ENCODE results near the gene PKP4.

The PKP4 gene

DNA sequence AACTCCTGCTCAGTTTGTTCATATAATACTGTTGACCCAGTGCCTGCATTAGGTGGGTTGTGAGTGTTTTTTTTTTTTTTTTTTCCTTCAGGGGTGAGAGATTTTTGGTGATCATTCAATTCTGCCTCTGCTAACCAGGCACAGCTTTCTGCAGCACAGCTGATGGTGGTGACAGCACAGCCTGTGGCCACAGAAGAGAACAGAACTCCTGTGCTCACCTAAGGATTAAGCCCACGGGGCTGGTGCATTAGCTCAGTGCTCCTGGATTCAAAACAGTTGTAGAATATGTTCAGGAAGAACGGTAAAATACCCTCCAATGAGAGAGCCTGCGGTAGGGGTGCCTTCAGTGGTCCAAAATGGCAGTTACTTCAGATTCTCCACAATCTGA, 42.0 kb downstream of the PKP4 start:
- DNase-seq, result no peak

DNA sequence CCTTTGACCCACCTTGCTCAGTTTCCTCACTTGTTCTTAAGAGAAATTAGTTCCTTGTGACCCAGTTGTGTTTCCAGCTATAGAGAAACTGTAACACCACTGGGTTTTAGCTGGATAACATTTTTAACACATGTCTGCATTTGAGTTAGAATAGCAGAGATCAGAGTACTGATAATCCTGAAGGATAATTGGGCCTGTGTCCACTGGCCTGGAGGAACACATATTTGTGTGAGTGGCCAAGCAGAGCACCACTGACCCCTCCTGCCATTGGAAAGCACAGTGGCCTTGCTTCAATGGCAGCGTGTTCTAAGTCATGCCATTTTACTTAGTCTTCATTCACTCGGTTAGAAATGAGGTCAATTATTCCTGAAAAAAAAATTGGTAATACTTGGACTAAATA, 42.6 kb downstream of the PKP4 start:
- no peak for DNase-seq

DNA sequence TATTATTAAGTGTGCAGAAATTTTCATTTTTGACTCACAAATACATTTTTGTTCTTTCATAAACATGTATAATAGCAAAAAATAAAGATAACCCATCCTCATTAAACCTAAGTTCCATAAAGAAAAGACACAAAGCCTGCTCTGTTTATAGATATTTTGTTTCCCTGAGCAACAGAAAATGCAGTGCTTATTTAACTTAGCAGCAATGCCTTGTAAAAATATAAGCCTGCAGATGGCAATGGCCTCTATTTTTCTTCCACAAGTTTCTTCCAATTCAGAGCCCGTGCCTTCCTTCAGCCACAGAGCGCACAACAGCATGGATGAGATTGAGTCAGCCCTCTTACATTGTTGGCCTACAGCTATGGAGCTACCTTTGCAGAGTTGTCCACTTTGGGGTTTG, 43.6 kb downstream of the PKP4 start:
- no peak for DNase-seq

DNA sequence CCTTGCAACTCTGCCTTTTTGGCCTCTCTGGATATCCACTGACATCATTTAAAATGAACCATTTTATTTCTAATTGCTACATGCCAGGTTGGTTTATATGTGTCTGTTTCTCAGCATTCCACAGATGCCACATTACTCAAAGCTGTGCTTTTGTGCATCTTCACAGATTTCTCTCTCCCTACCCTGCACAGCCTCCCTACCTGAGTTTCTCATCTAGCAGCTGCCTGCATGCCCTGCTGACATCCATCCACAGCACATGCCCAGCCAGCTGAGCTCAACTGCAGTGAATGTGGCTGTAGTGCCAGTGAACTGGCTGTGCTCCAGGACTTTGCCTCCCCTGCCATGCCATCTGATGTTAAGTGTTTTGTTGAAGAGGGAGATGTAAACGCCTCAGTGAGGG, 44.5 kb downstream of the PKP4 start:
- no peak for DNase-seq

DNA sequence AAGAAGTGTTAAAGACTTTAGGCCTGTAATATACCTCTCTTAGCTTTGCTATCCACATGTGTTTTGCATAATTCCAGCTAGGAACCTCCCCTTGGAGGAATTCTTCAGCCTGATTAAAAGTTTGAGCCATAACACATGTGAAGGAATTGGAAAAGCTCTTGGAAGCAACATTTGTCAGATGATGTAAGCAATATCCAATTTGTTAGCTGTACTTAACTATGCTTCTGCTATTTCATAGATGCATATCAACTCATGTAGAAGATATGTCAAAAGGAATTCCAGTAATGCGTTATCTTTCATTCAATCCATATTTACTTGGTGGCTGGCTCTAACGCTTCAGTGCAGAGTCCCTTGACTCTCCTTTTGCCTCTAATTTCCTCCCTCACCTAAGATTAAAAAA, 46.2 kb downstream of the PKP4 start:
- no peak for DNase-seq

DNA sequence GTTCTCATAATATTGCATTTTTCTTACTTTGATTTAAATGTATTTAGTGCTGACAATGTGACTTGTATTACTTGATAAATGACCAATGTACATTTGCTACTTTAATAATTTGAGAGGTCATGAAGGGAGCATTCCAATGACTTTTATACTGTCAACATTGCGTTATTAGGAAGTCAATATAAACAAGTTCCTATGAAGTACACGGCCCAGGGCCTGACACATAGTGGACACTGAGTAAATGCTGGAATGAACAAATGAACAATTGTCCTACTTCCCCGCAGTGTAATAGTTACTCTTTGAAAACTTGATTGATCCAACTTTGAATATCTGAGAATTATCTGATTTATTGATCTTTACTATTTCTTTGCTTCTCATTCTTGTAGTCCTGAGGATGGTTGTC, 47.3 kb downstream of the PKP4 start:
- DNase-seq, result no peak

DNA sequence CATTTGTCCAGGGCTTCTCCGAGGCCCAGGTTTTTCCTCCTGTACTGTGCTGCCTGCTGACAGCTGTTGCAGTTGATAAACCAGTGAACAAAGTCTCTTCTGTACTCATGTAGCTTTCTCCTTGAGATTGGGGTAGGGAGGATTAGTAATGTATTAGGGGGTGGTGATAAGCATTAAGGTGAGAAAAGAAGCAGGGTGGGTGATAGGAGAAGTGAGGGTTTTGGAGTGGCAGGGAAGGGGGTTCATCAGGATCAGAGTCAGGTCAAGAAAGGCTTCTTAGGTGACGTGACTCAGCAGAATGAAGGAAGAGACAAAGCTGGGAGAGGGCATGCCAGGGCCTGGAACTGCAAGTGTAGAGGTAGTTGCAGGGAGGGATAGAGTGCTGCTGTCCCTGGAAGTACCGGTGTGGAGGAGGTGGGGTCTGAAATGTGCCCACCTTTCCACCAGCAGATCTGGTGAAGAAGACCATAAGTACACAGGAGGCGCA, 48.7 kb downstream of the PKP4 start:
- no peak for DNase-seq

DNA sequence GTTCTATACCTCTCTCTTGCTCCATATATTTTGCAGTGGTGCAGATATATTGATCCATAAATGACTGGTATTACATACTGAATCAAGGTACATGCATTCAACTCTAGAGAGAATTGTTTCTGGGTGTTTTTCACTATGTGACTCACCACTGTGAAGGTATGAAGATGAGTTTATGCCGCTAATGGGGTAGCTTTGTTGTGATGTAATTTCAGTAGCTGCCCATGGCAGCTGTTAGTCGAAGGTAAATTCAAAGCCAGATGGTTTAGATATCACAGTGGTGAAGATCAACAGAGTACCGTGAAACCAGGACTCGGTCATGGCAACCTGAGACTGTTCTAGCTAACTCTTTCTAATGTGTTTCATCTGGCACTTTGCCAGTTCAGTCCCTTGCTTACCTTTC, 50.4 kb downstream of the PKP4 start:
- DNase-seq, result no peak

DNA sequence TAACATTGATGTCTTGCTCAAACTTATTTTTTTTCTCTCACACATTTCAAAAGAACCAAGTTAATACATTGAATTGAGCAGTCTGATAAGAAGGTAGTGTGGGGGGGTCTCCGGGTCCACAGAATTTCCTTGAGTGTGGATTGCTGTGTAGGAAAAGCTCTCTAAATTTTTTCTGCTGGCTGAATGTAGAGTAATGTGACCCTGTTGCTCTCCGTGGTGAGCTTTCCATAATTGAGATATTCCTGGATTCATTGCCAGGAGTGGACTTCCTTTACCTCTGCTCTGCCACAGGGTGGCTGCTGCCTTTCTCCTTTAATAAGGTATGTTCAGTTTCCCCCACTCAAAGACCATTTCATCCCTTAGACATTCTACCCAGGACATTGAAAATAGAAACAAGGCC, 50.9 kb downstream of the PKP4 start:
- no peak for DNase-seq

DNA sequence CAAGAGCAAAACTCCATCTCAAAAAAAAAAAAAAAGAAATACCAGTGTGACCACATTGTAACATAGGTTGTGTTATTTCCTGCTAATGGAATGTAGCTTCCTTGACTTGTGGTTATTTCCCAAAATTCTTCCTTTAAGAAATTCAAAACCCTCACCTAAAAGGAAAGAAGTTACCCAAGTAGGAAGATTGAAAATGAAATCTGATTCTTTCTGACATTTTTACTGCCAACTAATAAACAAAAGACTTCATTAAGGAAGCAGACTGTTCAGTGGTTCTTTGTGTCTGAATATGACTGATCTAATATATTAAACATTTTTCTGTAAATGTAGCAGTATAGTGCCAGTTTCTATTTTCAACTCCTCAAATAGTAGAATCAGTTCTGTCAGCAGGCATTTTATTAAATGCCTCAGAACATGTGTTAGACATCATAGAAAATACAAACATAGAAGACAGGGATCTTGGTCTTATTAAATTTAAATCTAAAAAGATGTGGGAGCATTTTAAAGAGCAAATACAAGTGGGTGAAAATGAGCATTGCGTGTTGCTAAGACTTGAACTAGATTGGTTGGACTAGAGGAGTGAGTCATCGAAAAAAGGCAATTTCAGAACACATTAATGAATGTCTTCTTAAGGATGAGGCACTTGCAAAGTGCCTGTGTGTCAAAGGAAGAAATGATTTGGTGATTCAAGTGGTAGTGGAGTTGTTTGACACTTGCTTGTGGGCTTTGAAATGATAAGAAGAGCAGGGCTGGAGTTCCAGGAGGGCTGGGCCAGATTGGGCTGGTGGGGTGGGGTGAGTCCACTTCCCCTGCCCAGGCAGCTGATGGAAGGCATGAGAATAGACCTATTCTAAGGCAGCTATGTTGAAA, 53.4 kb downstream of the PKP4 start:
- DNase-seq, result no peak

DNA sequence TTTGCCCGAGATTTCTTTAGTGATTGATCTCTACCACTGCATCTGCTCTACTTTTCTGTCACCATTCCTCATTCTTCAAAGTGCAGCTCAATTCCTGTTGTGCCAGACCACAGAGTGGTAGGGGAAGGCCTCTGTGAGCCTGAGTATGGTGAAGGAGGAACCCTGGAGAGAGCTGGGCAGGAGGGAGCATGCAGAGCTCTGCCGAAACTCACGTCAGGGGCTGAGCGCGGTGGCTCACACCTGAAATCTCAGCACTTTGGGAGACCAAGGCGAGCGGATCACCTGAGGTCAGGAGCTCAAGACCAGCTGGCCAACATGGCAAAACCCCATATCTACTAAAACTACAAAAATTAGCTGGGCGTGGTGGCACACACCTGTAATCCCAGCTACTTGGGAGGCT, 54.1 kb downstream of the PKP4 start:
- DNase-seq, result no peak

DNA sequence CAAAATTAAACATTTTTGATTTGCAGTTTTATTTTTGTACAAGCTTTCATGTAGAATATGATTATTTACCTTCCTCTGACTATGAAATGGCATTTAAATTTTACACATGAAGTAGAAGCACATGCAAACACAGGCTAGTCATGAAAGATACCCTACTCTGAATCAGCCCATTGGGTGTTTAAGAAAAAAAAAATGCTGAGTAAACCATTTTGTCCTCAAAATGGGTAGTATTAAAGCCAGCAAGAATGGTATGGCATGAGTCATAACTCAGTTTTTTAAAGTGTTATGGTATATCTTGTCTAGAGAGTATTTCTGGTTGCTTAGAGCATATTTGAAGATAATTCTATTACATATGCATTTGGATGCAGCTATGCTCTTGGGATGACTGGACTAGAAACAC, 55.0 kb downstream of the PKP4 start:
- DNase-seq, result no peak

DNA sequence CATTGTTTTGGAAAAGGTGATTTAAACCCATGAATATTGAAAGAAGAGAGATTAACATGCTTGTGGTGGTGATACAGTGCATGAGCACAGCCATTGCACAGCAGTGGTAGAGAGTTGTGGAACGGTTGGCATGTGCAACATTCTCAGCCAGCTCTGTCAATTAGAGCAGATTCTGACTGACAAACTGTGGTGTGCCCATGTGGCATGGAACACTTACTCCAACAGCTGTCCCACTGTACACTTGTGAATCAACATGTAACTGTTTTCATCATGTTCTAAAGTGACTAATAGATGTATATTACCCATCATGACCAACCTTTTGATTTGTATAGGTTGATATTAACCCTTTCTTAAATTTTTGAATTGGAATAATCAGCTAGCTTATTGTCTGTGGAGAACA, 55.6 kb downstream of the PKP4 start:
- no peak for DNase-seq

DNA sequence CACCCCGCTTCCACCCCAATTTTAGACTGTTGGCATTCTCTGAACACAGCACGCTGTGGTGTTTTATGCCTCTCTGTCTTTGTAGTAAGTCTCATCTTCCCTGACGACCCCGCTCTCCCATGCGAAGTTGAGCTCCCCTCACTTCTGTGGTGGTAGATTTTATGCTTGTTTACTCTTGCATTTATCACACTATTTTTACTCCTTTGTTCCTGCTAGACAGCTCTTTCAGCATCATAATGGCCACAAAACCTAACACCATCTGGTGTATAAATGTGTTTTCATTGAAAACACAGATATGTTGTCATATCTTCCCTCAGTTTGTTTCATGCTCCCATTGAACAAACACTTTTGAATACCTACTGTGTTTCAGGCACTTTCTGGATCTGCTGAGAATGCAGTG, 57.1 kb downstream of the PKP4 start:
- no peak for DNase-seq

DNA sequence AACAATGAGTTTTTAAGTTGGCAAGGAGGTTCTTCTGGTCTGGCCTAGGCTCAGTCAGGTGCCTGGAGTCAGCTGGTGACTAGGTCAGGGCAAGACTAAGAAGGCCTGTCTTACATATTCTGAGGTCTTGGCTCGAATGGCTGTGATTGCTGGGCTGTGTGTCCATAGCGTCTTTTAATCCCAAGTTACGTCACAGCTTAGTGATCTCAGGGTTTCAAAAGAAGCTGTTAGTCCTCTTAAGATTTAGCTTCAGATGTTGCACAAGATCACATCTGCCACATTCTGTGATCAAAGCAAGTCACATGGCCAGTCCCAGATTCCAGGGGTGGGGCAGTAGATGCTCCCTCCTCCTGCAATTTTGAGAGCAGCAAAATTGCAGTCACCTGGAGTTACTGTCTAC, 61.3 kb downstream of the PKP4 start:
- no peak for DNase-seq

DNA sequence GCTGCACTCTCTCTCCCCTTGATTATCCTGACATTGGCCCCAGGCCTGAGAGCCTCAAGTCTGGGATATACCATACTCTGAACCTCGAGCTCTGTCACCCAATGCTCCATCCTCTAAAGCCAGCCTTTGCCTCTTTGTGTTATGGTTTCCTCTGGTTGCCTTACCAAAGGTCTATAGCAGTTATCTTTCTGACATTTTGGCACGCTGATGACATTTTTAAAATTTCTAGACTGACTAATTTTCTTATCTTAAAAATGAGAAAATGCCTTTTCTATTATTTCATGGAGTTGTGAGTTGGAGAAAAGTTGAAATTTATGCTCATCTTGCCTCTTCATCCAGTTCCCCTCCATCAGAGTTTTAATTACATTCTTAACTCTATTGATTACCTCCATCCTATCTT, 62.7 kb downstream of the PKP4 start:
- no peak for DNase-seq

DNA sequence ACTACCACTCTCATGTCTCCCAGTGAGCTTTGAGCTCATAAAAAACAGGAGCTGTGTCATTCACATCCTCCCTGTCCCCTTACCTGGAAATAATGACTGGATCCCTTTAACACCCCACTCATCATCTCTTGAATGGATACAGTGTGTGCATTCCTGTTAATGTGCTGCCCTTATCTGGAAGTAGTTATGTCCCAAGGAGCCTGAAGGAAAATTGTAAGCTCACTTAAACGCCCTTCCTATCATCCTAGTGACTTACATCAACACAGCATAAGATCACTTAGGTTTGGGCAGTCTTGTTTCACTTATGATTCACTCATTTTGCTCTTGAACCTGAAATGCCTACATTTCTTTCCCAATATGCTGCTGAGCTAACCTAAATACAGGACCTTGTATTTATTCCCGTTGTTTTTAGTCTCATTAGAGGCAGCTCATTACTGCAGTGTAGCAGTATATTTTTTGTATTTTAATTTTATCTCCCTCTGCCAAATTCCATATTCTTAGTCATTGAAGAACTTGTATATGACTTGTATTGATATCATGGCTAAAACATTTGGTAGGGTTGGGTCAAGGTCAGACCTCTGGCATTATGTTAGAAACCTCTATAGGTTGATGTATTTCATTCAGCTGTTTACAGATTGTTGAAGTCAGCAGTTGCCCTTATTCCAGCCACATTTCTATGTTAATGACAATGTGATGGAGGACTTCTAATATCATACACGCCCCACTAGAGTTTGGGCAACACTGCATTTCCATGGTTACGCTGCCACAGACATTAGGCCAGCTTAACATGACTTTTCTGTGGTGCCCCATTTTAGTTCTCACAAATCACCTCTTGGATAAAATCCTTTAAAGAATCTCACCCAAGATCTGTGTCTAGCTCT, 72.9 kb downstream of the PKP4 start:
- DNase-seq, result no peak

DNA sequence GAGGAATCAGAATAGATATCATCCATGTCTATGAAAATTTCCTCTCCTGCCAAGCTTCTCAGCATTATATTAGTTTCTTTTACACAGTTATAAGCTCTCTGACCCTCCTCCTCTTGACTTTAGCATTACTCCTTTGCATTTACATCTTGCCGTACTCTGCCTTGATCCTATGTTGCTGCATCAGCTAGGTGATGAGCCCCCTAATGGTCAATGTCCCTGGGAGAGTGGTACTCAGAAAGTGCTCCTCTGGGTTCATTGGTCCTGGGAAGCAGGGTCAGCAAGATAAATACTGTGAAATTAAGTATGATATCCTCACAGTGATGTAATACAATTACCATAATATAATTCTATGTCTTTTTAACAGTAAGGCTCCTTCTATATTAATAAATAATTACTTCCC, 74.1 kb downstream of the PKP4 start:
- DNase-seq, result no peak

DNA sequence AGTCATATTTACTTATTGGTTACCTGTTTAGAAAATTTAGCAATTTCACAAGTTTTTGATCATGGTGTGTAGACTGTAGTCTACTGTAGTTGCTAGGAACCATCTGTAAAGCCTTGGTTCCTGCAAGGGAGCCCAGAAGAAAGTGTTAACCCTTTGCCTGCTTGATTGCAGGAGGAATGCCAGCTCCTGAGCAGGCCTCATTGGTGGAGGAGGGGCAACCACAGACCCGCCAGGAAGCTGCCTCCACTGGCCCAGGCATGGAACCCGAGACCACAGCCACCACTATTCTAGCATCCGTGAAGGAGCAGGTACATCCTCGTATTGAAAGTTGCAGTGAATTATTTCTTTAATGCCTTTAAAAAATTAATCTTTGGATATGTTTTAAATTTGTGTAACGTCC, 76.3 kb downstream of the PKP4 start:
- no peak for DNase-seq

DNA sequence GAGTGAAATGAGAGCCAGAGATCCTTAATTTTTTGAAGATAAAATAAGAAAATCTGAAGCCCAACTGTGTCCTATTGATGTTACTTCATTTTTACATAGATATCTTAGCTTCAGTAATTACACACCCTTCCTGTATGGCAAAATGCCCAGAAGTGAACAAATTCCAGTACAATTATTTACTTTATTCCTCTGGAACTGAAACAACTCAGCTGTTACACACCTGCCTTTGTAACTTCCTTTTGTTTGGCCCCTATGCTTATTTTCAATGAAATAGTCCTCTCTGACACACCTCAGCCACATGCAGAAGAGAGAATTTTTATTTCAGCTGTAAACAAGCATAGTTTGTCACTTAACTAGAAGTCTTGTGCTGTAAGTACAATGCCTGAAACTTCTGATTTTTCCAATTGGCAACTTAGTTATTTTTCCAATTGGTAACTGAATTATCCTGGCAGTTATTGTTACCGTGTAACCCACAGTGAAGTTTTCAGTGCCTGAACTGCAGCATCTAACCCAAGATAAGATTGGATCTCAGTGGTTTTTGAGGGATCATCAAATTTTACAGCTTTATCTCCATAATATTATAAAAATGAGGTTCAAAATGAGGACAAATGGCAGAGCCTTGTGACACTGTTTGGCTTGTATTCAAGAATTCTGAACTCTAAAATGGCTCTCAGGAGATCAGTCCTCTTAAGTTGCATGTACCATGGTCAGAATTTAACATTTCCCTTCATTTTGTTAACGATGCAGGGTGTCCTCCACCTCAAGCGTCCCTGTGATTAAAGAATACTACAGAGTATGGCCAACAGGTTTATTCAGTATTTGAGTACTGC, 82.6 kb downstream of the PKP4 start:
- DNase-seq, result no peak

DNA sequence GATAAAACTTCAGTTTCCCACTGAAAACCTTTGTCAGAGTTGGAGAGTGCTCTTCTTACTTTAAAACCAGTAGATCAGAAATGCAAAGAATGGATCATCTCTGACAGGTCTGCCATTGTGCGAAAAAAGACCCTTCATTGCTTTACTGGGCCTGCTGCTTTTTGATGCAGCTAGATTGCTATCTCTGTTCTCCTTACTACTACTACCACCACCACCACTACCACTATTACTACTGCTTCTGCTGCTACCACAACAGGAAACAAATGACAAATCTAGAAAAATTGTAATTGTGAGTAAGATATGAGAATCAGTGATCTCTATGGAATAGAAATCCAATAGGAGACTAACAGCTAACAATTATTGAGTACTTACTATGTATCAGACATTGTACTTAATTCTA, 85.8 kb downstream of the PKP4 start:
- no peak for DNase-seq

DNA sequence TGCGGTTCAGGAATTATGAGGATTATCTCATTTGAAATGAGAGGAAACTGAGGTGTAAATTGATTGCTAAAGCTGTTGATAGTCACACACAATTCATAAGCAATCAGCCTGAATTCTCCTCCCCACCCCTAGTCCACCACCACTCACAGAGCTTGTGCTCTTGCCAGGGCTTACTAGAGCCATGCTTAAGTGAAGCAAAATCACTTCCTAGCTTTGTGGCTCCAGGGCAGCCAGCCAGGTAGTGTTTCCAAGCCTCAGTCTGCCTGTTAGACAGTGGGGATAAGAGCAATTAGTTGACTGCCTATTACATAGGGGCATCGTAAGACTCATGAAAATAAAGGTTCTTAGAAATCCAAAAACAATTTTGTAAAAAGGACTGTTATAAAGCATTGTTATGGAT, 87.2 kb downstream of the PKP4 start:
- no peak for DNase-seq

DNA sequence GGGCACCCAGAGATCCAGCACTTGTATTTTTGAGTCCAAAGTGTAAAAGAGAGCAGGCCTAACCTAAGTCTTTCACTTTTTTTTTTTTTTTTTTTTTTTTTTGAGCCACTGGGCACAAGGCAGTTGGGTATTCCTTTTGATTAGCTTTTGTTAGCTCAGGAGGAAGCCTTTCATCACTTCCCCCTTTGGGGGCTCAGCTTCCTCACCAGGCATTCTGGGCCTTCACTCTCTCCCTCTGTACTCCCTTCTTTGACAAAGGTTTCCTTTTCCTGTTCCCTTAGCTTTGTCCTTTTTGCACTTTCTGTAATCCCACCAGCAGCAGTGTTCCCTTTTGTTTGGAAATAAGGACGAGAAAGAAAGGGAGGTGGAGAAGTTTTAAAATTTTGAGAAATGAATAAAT, 88.2 kb downstream of the PKP4 start:
- DNase-seq, result no peak
